Liver (tissue), 9 donors: ENCODE results near the gene EDRF1. TPM values are rescaled to one million over a fixed set of nuclear protein-coding genes. Genes with fewer than 3 reads are reported as not detected.

ENCODE experiments used
- DNase-seq: peaks from one replicate; pipeline ENCODE4 v3.0.0-alpha.2; 2017; ENCODE audit warnings: low spot score
- H3K27ac ChIP-seq, 2 donors: one replicate each; pipeline ENCODE4 v1.7.0; 2013; ENCODE audit warnings: inconsistent platforms in 2 of 2, low read length in 2 of 2, control low read depth in 1 of 2, low read depth in 1 of 2, mild to moderate bottlenecking in 1 of 2
- H3K27me3 ChIP-seq, 4 donors: one replicate each; pipeline versions ENCODE4 v1.6.1 to v1.7.0; 2013; ENCODE audit warnings: low read length in 3 of 4, inconsistent platforms in 1 of 4, mild to moderate bottlenecking in 1 of 4, moderate library complexity in 1 of 4; ENCODE audit not compliant: control insufficient read depth in 4 of 4, insufficient read depth in 4 of 4
- H3K36me3 ChIP-seq, 4 donors: one replicate each; pipeline versions ENCODE4 v1.6.1 to v1.7.0; 2013; ENCODE audit warnings: low read length in 3 of 4, mild to moderate bottlenecking in 3 of 4, low read depth in 1 of 4, moderate library complexity in 1 of 4; ENCODE audit not compliant: control insufficient read depth in 4 of 4, insufficient read depth in 3 of 4
- H3K4me1 ChIP-seq, 4 donors: one replicate each; pipeline versions ENCODE4 v1.6.1 to v1.7.0; 2013; ENCODE audit warnings: low read length in 3 of 4, mild to moderate bottlenecking in 3 of 4, moderate library complexity in 1 of 4; ENCODE audit not compliant: control insufficient read depth in 4 of 4, insufficient read depth in 4 of 4
- H3K4me3 ChIP-seq, 3 donors: one replicate each; pipeline versions ENCODE4 v1.6.1 to v1.7.0; 2013; ENCODE audit warnings: low read length in 3 of 3, control low read depth in 1 of 3, low read depth in 1 of 3, mild to moderate bottlenecking in 1 of 3
- H3K9ac ChIP-seq, 2 donors: one replicate each; pipeline ENCODE4 v1.7.0; 2013; ENCODE audit warnings: low read length in 2 of 2, mild to moderate bottlenecking in 2 of 2, moderate library complexity in 2 of 2, control low read depth in 1 of 2, low read depth in 1 of 2
- H3K9me3 ChIP-seq, 4 donors: one replicate each; pipeline versions ENCODE4 v1.6.1 to v1.7.0; 2013; ENCODE audit warnings: low read length in 3 of 4; ENCODE audit not compliant: control insufficient read depth in 4 of 4
- ATF3 ChIP-seq: IDR thresholded peaks from 2 replicates; pipeline ENCODE4 v1.6.1; 2016; ENCODE audit warnings: antibody characterized with exemption
- EGR1 ChIP-seq, 2 donors: IDR thresholded peaks; 2 replicates each; pipeline ENCODE4 v1.6.1; 2016 to 2018; ENCODE audit warnings: antibody characterized with exemption in 2 of 2, low read depth in 2 of 2
- GABPA ChIP-seq, 2 donors: IDR thresholded peaks in 1 of 2; conservative IDR thresholded peaks in 1 of 2; 2 replicates each; pipeline ENCODE4 v1.6.1; 2016; ENCODE audit warnings: antibody characterized with exemption in 2 of 2, mild to moderate bottlenecking in 1 of 2, moderate library complexity in 1 of 2
- HNF4A ChIP-seq, 2 donors: conservative IDR thresholded peaks; 2 replicates each; pipeline ENCODE4 v1.6.1; 2016; ENCODE audit warnings: antibody characterized with exemption in 2 of 2, mild to moderate bottlenecking in 2 of 2
- HNF4G ChIP-seq: IDR thresholded peaks from 2 replicates; pipeline ENCODE4 v1.6.1; 2016; ENCODE audit warnings: antibody characterized with exemption
- JUND ChIP-seq, 2 donors: IDR thresholded peaks; 2 replicates each; pipeline ENCODE4 v1.6.1; 2016; ENCODE audit warnings: antibody characterized with exemption in 2 of 2
- RAD21 ChIP-seq, 2 donors: IDR thresholded peaks; 2 replicates each; pipeline ENCODE4 v1.6.1; 2016; ENCODE audit warnings: antibody characterized with exemption in 2 of 2, mild to moderate bottlenecking in 2 of 2
- RXRA ChIP-seq, 2 donors: IDR thresholded peaks; 2 replicates each; pipeline ENCODE4 v1.6.1; 2017 to 2018; ENCODE audit warnings: antibody characterized with exemption in 2 of 2, mild to moderate bottlenecking in 1 of 2
- SP1 ChIP-seq: IDR thresholded peaks from 2 replicates; pipeline ENCODE4 v1.6.1; 2018; ENCODE audit warnings: antibody characterized with exemption, mild to moderate bottlenecking
- TAF1 ChIP-seq: conservative IDR thresholded peaks from 2 replicates; pipeline ENCODE4 v1.6.1; 2016; ENCODE audit warnings: antibody characterized with exemption, mild to moderate bottlenecking
- YY1 ChIP-seq: IDR thresholded peaks from 2 replicates; pipeline ENCODE4 v1.6.1; 2016; ENCODE audit warnings: antibody characterized with exemption, mild to moderate bottlenecking
- ZBTB33 ChIP-seq: IDR thresholded peaks from 2 replicates; pipeline ENCODE4 v1.6.1; 2016; ENCODE audit warnings: antibody characterized with exemption
- WGBS: extraction: QIAGEN DNeasy Blood & Tissue Kit; methylation state at CpG from one replicate; pipeline ENCODE4 v1.1.7; 2013; 5-methylcytosine and 5-hydroxymethylcytosine counted together
- polyA plus RNA-seq, 2 donors: library from polyadenylated mRNA; stranded (reverse) in 1 of 2; unstranded in 1 of 2; fragments of 200-250 nt in 1 of 2; fragments of >200 nt in 1 of 2; fragmentation: Nextera tagmentation in 1 of 2; extraction: Ambion mirVana in 1 of 2; gene quantifications; one replicate each; pipeline versions ENCODE4 v1.2.1 to v1.2.3, GENCODE V29; 2013 to 2015
- total RNA-seq, 2 donors: library from RNA; depleted of rRNA; stranded (reverse); fragments of >200 nt; gene quantifications; one replicate each; pipeline ENCODE4 v1.2.3, GENCODE V29; 2014
- TF ChIP-seq, protein P1 (sequence below): fragments of 150-350 bp; IDR thresholded peaks from 2 replicates; pipeline ENCODE4 v1.5.1; 2017; ENCODE audit warnings: improper control_type of control experiment, low read depth, low read length; ENCODE audit not compliant: missing input control
- TF ChIP-seq, protein P2 (sequence below): IDR thresholded peaks from 2 replicates; pipeline ENCODE4 v1.6.1; 2016; ENCODE audit warnings: antibody characterized with exemption
- donor health status: healthy.
- donor health status: healthy.
- donor health status: healthy.
- donor health status: healthy.
- donor health status: healthy.

The EDRF1 gene, protein sequence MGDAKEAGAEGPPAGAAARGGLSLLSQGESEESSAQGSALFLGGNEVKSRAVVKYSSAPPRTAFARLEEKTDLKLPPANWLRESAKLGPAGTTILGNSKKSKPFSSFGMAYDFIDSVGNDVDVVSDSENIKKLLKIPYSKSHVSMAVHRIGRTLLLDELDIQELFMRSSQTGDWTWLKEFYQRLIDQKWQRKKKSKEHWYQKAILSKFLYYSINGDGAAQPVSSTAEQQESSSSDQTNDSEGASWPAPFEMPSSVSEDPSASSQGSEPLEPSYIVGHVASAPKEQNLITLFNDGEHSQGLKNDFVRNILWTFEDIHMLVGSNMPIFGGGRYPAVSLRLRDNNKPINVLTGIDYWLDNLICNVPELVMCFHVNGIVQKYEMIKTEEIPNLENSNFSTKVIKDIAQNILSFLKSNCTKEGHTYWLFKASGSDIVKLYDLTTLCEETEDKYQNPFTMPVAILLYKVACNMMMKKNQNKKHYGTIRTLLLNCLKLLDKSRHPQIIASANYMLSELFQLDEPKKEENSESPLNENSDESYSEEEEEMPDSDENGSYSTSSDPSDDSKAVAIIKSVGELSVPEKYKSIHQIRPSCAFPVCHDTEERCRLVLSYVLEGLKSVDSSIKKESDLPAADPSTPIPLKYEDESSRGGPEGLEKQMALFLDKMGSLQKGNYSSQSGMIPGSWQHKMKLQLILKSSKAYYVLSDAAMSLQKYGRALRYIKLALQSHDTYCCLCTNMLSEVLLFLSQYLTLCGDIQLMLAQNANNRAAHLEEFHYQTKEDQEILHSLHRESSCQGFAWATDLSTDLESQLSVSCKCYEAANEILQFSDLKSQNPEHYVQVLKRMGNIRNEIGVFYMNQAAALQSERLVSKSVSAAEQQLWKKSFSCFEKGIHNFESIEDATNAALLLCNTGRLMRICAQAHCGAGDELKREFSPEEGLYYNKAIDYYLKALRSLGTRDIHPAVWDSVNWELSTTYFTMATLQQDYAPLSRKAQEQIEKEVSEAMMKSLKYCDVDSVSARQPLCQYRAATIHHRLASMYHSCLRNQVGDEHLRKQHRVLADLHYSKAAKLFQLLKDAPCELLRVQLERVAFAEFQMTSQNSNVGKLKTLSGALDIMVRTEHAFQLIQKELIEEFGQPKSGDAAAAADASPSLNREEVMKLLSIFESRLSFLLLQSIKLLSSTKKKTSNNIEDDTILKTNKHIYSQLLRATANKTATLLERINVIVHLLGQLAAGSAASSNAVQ
- total RNA-seq (10 to 100 TPM; 14.1 to 17.0 TPM), polyA plus RNA-seq (1 to 10 TPM; 3.9 to 4.3 TPM)

GRCh38 chr10:125719173-125720001 is at the start of gene EDRF1:
Gene EDRF1 (plus strand): TSS chr10:125719709. CDS start chr10:125719808, 99 bp downstream.
- peak within 1 kb of the TSS; percentile 66 to 79 for H3K27ac ChIP-seq
- H3K36me3 ChIP-seq: peaks cover 0 to 21% (median 19%) of the 10 kb centered on the region in 4 donors
- H3K9ac ChIP-seq: peak within 1 kb of the TSS; percentile 80 to 94
- peaks cover 0 to 3% (median 0%) of the 10 kb centered on the region in 4 donors for H3K9me3 ChIP-seq
- no peaks in the 10 kb centered on the region for H3K27me3 ChIP-seq
- TF ChIP-seq HNF4A (conservative IDR thresholded peaks at IDR 0.05): peak in 1 of 2 donors; percentile 13
- TF ChIP-seq TAF1: peak; percentile 30
- TF ChIP-seq ZBTB33: peak; percentile 100
- TF ChIP-seq, protein P1, sequence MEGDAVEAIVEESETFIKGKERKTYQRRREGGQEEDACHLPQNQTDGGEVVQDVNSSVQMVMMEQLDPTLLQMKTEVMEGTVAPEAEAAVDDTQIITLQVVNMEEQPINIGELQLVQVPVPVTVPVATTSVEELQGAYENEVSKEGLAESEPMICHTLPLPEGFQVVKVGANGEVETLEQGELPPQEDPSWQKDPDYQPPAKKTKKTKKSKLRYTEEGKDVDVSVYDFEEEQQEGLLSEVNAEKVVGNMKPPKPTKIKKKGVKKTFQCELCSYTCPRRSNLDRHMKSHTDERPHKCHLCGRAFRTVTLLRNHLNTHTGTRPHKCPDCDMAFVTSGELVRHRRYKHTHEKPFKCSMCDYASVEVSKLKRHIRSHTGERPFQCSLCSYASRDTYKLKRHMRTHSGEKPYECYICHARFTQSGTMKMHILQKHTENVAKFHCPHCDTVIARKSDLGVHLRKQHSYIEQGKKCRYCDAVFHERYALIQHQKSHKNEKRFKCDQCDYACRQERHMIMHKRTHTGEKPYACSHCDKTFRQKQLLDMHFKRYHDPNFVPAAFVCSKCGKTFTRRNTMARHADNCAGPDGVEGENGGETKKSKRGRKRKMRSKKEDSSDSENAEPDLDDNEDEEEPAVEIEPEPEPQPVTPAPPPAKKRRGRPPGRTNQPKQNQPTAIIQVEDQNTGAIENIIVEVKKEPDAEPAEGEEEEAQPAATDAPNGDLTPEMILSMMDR: no peak
- TF ChIP-seq RAD21 (IDR thresholded peaks at IDR 0.05): peak in 1 of 2 donors; percentile 11
- peak; percentile 73 to 93 for TF ChIP-seq GABPA (IDR thresholded peaks at IDR 0.05 in 1 of 2, conservative IDR thresholded peaks at IDR 0.05 in 1 of 2)
- TF ChIP-seq, protein P2, sequence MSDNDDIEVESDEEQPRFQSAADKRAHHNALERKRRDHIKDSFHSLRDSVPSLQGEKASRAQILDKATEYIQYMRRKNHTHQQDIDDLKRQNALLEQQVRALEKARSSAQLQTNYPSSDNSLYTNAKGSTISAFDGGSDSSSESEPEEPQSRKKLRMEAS: peak; percentile 88
- TF ChIP-seq HNF4G: no peak
- no peak for TF ChIP-seq EGR1 (IDR thresholded peaks at IDR 0.05; ENCODE audit: low read depth in 2 of 2)
- TF ChIP-seq RXRA (IDR thresholded peaks at IDR 0.05): peak; percentile 5 to 8
- peak; percentile 93 for TF ChIP-seq YY1
- peaks cover 4 to 10% (median 7%) of the 10 kb centered on the region in 4 donors for H3K4me1 ChIP-seq
- peak; percentile 98 for DNase-seq
- WGBS: under 1% methylated on average over 72 of the region's 72 CpGs
- peak within 1 kb of the TSS; percentile 77 to 95 (median 89) for H3K4me3 ChIP-seq

- Histone ChIP-seq H3K36me3 (no peaks in the 10 kb centered on the region), H3K27ac (no peak overlapping the region), H3K27me3 (peaks cover 0 to 4% (median 0%) of the 10 kb centered on the region in 4 donors), H3K9me3 (peaks cover 2 to 6% (median 3%) of the 10 kb centered on the region in 4 donors), H3K4me3 (no peak overlapping the region), H3K4me1 (no peaks in the 10 kb centered on the region), H3K9ac (no peak overlapping the region)
- 66% methylated on average over 1 of the region's 1 CpG for WGBS
- TF ChIP-seq SP1 (no peak), RAD21 (IDR thresholded peaks at IDR 0.05) (no peak), JUND (IDR thresholded peaks at IDR 0.05) (no peak), YY1 (no peak), HNF4G (no peak), EGR1 (IDR thresholded peaks at IDR 0.05; ENCODE audit: low read depth in 2 of 2) (no peak), HNF4A (conservative IDR thresholded peaks at IDR 0.05) (no peak), ATF3 (no peak)
- TF ChIP-seq, protein P2: no peak
- no peak for DNase-seq
Measured at GRCh38 chr10:125672884-125673283, 46.6 kb upstream of the EDRF1 start.
